ENCODE results near the gene FAM20A.

Gene FAM20A

DNA sequence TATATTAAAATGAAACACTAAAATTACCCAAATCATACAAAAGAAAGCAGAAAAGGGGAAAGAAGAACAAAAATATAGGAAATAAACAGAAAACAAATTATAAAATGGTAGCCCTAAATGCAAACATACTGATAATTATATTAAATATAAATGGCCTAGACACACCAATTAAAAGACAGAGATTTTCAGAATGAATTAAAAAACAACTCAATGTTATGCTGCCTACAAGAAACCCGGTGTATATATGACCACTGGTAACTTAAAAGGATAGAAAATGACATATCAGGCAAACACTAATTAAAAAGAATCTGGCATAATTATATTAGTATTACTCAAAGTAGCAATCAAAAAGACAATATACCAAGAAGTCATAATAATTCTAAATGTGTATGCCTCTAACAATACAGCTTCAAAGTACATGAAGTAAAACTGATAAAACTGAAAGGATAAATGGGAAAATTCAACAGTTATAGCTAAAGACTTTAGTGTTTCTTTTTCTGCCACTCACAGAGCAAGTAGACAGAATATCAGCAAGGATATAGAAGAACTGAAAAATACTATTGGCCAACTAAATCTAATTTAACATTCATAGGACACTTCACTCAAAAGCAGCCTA lies 7.5 kb upstream of the FAM20A start:
- no peak for DNase-seq (ENCODE audit: low spot score)

DNA sequence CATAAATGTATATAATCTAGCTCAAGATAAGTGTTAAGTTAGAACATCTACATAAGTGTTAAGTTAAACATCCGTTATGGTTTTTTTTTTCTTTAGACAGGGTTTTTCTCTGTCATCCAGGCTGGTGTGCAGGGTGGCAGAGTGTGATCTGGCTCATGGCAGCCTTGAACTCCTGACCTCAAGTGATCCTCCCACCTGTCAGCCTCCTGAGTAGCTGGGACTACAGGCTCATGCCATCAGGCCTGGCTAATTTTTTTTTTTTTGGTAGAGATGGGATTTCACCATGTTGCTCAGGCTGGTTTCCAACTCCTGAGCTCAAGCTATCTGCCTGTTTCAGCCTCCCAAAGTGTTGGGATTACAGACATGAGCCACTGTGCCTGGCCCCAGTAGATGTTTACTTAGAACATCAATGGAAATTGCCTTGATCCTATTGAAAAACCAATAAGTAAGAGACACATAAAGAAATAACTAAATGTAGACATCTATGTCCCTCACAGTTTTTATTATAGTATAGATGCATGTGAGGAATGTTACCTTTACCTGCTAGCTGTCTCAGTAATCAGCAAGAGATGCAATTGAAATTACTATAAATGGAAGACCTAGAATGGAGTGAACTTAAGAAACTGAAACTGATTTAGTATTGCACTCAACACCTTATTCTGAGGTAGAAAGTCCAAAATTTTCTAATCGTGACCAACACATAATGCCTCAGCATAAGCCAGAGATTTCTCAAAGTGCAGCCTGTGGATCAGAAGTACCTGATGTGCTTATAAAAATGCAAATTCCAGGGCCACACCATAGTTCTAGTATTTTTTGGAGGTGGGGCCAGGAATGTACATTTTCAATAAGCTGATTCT lies 5.5 kb upstream of the FAM20A start:
- no peak for DNase-seq (ENCODE audit: low spot score)

DNA sequence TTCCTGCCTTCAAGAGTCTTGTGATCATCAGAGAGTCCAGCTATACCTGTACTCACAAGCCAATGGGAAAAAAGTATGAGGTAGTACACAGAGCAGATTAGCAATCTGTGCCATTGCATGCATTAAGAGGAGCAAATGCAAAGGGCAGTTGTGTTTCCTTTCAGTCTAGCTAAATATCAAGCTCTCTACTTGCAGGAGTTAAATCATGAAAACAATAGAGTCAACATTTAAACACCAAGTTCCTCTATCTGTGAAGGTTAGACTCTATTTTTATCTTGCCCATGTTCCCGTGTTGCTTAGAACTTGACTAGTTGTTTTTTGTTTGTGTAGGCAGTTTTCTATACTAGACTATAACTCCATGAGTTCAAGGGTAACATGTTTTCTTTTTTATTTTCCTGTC lies 4.7 kb upstream of the FAM20A start:
- DNase-seq (ENCODE audit: low spot score) = no peak

DNA sequence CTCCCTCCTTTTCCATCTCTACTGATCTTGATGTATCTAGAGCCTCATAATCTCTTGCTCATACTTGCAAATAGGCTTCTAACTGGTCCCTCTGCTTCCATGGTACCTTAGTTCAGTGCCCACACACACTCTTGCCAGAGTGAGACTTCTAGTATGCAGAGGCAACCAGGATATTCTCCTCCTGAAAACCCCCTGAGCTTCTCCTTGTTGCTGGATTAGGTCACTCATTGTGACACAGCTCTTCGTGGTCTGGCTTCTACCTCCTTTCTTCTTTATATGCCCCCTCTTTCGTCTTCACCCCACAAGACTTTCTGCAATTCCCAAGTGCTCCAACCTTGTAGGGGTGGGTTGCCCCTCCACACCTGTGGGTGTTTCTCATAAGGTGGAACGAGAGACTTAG lies 2.5 kb upstream of the FAM20A start:
- DNase-seq (ENCODE audit: low spot score) = no peak

DNA sequence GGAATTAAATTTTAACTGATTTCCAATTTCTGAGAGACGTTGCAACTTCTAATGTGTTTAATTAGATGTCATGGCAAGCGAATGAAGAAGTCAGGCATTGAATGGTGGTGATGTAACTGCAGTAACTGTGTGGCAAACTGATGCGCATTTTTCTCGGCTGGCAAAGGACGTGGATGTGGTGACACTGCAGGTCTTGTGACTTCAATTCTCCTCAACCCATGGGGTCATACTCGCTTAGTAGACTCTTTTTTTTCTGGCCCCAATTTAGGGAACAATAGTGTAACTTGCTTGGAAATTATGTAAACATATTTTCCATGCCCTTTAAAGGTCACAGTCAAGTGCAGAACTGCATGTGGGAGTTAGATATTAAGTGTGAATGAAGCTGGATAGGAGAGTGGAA lies 1.9 kb upstream of the FAM20A start:
- DNase-seq (ENCODE audit: low spot score) = no peak

DNA sequence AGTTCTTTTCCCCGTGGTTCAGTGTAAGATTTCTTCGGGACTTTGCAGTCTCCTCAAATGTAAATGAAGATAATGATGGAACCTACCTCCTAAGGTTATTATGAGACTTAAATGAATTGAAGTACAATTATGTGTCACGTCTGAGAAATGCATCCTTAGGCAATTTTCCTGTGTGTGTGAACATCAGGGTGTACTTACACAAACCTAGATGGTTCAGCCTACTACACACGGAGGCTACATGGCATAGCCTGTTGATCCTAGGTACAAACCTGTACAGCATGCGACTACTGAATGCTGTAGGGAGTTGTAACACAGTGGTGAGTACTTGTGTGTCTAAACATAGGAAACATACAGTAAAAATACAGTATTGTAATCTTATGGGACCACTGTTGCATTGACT lies 1.1 kb upstream of the FAM20A start:
- no peak for DNase-seq (ENCODE audit: low spot score)

DNA sequence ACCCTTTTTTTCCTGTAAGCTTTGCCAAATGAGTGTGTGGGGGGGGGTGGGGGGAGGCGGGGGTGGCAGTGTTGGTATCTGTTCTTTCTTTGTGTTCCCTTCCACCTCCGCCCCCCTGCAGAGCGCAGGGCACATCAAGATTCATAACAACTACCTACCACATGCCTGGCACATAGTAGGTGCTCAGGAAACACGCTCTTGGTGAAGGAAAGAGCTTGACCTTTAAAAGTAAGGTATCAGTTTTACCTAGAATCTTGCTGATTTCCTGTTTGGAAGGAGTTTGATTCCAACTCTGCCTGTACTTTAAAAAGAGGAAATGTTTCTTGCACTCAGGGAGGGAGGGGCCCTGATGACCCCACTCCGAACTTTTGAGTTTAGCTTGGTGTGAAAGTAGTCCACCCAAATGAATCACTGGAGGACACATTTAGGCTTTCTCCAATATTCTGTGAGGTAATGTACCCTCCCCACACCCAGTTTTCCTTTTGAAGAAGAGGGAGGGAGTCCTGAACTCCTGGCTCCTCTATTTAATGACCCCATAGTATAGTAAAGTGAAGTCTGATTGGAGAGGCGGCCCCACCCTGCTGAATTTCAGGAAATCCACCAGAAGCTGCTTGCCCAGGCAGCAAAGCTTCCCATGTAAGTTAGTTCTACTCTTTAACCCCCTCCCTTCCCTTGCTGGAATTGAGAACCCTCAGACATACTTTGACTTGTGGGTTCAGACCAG lies 560 bp upstream of the FAM20A start:
- DNase-seq (ENCODE audit: low spot score) = no peak

DNA sequence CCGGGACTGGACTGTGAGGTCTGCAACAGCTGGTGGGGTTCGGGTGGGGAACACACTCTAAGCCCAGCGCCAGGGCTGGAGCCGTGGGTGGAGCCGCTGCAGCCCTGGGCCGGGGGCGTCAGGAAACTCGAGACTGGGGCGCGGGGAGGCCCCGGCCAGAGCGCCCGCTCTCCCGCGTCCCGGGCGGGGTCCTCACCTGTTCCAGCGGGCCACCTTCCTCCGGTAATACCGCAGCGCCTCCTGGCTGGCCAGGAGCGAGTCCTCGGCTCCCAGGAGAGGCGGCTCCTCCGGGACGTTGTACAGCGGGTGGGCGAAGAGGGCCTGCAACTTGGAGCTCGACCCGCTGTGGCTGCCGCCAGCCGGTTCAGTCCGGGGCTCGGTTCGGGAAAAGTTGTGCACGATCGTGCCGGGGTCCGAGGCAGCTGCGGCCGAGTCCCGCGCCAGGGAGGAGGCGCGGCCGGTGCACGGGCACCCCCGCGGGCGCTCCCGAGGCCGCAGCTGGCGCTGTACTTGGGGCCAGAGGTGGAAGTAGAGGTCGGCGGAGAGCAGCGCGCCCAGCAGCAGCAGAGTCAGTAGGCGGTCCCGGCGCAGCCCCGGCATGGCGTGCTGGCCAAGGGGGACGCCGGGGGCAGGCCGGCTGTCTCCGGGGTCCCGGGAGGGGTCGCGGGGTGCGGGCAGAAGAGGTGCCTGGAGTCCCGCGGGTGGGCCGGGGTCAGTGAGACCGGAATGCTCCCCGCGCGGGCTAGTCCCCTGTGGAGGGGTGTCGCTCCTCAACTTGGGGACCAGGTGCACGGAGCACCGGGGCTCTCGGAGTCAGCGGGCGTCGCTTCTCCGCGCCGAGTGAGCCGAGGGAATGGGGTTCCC lies 868 bp downstream of the FAM20A start:
- no peak for DNase-seq (ENCODE audit: low spot score)

DNA sequence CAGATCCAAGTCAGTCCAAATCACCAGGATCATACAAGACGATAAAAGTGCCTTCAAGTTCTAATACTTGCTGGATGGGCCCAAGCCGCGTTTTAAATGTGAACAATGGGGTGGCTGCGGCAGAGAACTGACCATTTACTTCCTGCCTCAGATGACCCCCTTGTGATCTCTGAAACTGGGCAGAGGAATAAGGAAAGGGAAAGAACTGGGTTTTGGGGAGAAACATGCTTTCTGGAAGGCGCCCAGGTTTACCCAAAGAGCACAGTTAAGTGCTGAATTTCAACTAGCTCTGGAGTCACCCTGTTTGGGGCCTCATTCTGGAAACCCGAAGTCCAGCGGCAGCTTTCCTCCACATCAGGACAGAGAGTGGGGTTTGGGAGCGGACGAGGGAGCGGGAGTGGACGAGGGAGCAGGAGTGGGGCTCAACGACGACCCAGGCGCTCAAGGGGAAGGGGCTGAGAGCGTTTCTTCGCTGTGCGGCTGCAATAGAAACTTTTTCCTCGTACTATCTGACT lies 1.6 kb downstream of the FAM20A start:
- DNase-seq (ENCODE audit: low spot score) = no peak

DNA sequence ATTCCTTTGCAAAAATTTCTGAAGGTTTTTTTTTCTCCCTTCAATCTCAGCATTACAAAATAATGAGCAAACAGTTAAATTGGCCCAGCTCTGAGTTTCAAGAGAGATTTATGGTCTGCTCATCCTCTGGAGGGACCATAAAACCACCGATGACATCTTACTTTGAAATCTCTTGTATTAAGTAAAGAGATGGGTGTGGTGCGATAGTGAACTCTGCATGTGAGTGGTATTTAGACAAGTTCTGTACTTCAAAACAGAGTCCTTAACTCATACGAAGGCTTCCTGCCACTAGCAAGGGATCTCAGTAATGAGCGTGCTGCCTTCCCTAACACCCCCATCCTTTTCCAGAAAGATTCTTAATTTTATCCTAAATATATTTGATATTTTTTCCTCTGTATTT lies 2.1 kb downstream of the FAM20A start:
- DNase-seq (ENCODE audit: low spot score) = no peak

DNA sequence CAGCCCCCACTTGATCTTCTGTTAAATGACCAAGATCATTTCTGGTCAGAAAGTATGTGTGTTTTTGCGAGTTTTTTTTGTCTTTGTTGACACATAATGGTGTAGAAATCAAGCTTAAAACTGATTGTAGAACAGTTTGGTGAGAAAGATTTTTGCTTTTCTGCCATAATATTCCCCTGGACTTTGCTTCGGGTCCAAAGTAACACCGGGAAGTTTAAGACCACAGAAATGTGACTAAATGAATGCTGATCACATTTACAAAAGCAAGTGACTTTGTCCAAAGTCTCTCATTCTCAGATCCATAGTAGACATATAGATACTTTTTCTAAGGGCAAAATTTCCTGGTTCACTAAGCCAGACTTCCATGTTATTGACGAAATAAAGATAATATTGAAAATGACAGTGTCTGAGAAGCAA lies 2.6 kb downstream of the FAM20A start:
- no peak for DNase-seq (ENCODE audit: low spot score)

DNA sequence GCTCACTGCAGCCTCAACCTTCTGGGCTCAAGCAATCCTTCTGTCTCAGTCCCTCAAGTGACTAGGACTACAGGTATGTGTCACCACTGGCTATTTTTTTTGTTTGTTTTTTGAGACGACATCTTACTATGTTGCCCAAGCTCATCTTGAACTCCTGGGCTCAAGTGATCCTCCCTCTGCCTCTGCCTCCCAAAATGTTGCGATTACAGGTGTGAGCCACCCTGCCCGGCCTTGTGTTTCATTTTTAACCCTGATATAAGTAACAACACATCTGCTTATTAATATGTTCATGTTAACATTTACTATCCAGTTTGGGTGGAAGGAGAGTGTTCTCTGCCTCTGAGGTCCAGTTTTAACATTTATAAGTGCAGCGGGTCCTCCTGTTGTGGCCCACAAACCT lies 3.1 kb downstream of the FAM20A start:
- no peak for DNase-seq (ENCODE audit: low spot score)

DNA sequence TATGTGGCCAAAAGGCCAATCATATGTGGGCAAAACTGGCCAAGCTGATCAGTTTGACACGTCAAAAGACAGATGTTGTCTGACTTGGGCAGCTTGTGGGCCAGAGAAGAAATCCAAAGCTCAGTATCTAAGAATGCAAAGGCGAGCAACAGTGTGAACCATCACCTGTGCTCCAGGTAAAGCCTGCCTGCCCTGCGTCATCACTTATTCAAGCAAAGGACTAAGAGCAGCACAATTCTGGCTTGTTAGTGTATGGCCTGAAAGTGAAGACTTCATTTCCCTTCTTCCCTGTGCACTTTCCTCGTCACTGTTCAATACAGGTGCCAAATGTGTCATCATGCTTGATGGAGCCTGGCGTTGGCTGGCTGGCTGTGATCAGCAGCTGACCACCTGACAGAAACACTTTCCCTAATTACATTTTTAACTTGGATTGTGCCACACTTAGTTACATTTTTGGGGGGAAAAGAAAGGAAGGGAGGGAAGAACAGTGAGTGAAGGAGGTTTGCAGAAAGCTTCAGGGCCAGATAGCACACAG lies 4.7 kb downstream of the FAM20A start:
- no peak for DNase-seq (ENCODE audit: low spot score)

DNA sequence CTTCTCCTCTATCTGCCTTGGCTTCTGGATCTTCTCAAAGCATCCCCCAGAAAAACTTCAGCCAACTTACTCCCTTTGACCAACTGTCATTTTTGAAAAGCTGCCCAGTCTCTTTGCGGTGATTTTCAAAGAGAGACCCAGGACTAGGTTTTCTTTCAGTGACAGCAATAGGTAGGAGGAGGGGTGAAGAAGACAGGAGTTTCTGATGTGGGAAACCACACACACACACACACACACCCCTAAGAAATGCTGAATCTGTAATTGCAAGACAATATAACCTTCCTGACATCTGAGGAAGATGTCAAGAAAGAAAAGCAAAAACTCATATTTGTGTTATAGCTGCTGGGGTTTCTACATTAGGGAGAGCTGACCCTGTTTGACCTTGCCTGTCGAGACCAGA lies 5.2 kb downstream of the FAM20A start:
- DNase-seq (ENCODE audit: low spot score) = no peak

DNA sequence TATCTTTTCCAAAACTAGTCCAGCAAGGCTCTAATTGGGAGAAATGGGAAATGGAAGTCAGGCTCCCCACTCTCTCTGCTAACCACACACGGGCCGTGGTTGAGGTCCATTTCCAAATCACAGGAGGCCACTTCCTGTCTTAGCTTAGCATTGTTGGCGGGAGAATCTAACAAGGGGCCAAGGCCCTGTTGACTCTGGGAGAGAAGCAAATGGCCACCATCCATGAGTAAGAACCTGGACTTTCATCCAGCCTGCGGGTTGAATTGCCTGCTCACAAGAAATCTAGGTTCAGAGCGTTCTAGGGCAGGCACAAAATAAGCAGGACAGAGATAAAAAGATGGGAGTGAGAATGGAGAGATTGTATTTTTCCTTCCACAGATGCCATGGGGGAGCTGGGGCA lies 5.7 kb downstream of the FAM20A start:
- DNase-seq (ENCODE audit: low spot score) = no peak

DNA sequence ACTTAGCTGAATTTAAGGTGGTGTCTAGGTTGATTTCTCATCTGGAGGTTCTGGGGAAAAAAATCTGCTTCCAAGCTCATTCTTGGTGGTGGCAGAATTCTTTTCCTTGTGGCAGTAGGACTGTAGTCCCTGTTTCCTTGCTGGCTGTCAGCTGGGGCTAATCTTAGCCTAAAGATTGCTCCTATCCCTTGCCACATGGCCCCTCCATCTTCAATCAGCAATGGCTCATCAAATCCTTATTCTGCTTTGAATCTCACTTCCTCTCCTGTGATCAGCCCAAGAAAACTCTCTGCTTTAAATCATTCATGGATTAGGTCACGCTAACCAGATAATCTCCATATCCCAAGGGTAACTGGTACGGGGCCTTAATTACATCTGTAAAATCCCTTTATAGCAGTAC lies 6.6 kb downstream of the FAM20A start:
- no peak for DNase-seq (ENCODE audit: low spot score)

DNA sequence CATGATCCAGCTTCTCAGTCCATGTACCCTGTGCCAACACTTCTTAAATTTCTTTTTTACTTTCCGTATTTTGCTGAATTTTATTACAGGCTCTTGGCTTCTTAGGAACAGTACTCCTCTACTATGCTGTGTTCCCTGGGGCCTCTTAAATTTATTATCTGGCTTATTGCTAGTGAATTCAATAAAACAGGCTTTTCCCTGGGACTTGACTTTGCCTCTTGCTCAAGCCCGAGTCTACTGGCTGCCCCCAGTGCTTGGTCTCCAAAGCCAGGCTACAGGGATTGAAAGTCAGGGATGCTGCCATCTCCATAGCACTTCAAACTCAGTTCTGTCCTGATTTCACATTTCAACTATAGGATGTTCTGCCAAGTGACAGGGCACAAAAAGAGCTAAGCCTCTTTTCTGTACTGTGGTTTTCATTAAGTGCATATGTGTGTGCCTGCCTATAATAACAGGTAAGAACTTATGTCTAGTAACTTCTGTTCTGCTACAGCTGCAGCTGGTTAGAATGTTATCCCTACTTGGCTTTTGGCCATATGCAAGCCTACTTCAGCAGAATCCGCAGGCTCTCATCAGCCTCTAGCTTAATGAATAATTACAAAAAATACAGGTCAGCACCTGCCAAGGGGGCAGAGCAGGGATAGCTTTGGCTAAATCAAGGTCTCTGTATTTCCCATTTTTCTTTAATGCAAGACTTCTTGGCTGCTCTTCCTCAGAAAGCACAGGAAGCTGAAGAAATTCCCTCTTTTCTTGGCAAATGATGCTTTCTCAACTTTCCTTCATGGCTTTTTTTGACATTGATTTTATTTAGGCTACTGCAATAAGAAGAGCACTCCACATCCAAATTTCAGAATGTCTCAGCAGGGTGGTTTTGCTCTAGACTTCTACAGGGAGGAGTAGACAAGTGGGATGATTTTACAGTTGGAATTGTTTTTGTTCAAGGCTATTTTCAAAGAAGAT lies 8.2 kb downstream of the FAM20A start:
- no peak for DNase-seq (ENCODE audit: low spot score)

DNA sequence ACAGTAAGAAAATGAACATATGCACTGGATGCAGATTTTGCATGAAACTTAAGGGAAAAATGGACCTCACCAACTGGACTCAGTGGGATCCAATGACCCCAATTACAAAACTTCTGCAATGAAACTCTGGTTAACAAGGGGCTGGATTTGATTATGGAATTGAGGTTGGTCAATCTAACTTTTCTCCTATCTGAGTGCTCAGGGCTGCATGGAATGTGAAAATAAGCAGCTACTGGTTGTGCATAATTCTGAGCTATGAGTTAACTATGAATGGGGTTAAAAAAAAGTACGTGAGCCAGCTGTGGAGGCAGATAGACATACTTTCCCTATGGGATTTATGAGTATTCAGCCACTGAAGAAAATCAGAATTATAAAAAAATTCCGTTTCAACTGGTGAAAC lies 9.2 kb downstream of the FAM20A start:
- no peak for DNase-seq (ENCODE audit: low spot score)

DNA sequence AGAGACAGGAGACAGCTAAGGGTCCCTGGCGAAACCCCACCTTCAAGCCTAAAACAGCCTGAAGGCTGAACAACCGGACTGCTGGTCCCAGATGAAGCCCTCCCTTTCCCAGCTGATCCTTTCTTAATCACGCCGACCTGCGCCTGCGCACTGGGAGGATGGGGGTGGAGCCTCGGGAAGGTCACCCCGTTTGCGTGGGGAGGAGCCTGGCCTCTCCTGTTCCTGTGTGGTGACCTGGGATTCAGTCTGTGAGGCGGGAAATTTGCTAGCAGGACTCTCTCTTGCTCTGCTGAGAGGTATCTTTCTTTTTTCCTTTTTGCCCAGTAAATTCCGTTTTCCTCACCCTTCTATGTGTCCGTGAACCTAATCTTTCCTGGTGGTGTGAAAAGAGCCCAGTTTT lies 9.6 kb downstream of the FAM20A start:
- no peak for DNase-seq (ENCODE audit: low spot score)

DNA sequence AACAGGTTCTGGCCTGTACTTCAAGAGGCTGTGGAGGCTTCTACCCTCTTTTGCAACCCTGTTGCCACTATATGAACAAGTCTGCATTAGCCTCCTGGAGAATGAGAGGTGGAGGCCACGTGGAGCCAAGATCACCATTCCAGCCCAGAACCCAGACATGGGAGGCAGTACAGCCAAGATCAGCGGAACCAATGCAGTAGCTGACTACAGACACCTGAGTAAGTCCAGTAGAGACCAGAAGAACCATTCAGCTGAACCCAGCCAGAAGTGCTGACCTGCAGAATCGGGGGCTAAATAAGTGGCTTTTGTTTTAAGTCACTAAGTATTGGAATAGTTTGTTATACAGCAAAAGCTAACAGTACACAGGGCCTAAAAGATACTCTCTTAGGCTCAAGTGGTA lies 12.1 kb downstream of the FAM20A start:
- no peak for DNase-seq (ENCODE audit: low spot score)

DNA sequence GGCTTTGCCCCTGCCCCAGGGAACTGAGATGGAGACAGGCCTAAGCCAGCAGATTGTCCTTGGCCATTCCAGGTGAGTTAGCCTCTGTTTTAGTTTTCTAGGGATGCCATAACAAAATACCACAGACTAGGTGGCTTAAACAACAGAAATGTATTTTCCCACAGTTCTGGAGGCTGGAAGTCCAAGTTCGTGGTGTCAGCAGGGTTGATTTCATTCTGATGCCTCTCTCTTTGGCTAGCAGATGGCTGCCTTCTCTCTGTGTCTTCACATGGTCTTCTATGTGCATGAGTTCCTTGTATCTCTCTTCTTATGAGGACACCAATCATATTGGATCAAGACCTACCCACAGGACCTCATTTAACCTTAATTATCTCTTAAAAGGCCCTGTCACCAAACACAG lies 12.8 kb downstream of the FAM20A start:
- DNase-seq (ENCODE audit: low spot score) = no peak

Measured in globus pallidus (tissue), 1 donor.